HG03378 (cell line): Measurements from ENCODE around the gene ZDHHC9.
A peak's percentile ranks its signal among the peaks of the same experiment; 100 is the strongest.
"Not testable (repeated sequence)": the region's sequence is repeated elsewhere in the genome, so short reads cannot be mapped to it uniquely, and the experiment has no call there.

Experiments
- ATAC-seq: cut with Tn5 transposase; IDR thresholded peaks from one replicate; pipeline ENCODE4 v1.9.1; 2021; ENCODE audit warnings: mild to moderate bottlenecking, moderate library complexity; ENCODE audit not compliant: unreplicated experiment

Gene ZDHHC9

GRCh38 chrX:129843459-129844306 lies at the start of gene ZDHHC9:
TSS of gene ZDHHC9 (minus strand) at chrX:129843886. CDS start at chrX:129841945, 1,941 bp downstream.
- ATAC-seq: peak; percentile 95

GRCh38 chrX:129877401-129877800 lies 33.7 kb upstream of the ZDHHC9 start:
- ATAC-seq: no peak

GRCh38 chrX:129876771-129877305 lies 33.2 kb upstream of the ZDHHC9 start:
- no peak for ATAC-seq

GRCh38 chrX:129875669-129876068 lies 32.0 kb upstream of the ZDHHC9 start:
- no peak for ATAC-seq

- ATAC-seq: no peak
Observed at GRCh38 chrX:129872524-129872923, 28.8 kb upstream of the ZDHHC9 start.

- not testable (repeated sequence) for ATAC-seq
Observed at GRCh38 chrX:129866321-129866720, 22.6 kb upstream of the ZDHHC9 start.

GRCh38 chrX:129859134-129859533 lies 15.4 kb upstream of the ZDHHC9 start:
- not testable (repeated sequence) for ATAC-seq

- ATAC-seq: not testable (repeated sequence)
Observed at GRCh38 chrX:129851825-129852224, 8.1 kb upstream of the ZDHHC9 start.

GRCh38 chrX:129846716-129847115 lies 3.0 kb upstream of the ZDHHC9 start:
- ATAC-seq: no peak

GRCh38 chrX:129845616-129846190 lies 2.0 kb upstream of the ZDHHC9 start:
- ATAC-seq: no peak

- ATAC-seq: no peak
Observed at GRCh38 chrX:129843209-129843458, 552 bp downstream of the ZDHHC9 start.

GRCh38 chrX:129842510-129843208 lies 1.0 kb downstream of the ZDHHC9 start:
- ATAC-seq: no peak

- ATAC-seq: no peak
Observed at GRCh38 chrX:129840344-129840743, 3.3 kb downstream of the ZDHHC9 start.

GRCh38 chrX:129836827-129837226 lies 6.9 kb downstream of the ZDHHC9 start:
- ATAC-seq: no peak

GRCh38 chrX:129833153-129833990 lies 10.3 kb downstream of the ZDHHC9 start:
- no peak for ATAC-seq

GRCh38 chrX:129831091-129831885 lies 12.4 kb downstream of the ZDHHC9 start:
- ATAC-seq: no peak

- ATAC-seq: no peak
Observed at GRCh38 chrX:129830494-129830893, 13.2 kb downstream of the ZDHHC9 start.

- no peak for ATAC-seq
Observed at GRCh38 chrX:129825746-129826505, 17.8 kb downstream of the ZDHHC9 start.

GRCh38 chrX:129824620-129825019 lies 19.1 kb downstream of the ZDHHC9 start:
- ATAC-seq: no peak
